GM13976 (cell line): ENCODE measurements around the gene BRINP3.

Experiments used
- DNase-seq: peaks from one replicate; pipeline ENCODE4 v3.0.0; 2012; ENCODE audit warnings: low spot score
- CTCF ChIP-seq: IDR thresholded peaks from 2 replicates; pipeline ENCODE4 v1.5.1; 2012; ENCODE audit warnings: borderline replicate concordance, mild to moderate bottlenecking; ENCODE audit not compliant: insufficient read depth; ENCODE audit errors: extremely low read depth, missing control alignments, control extremely low read depth
- in situ Hi-C: fragments of 300-500 bp; cut with MboI; formaldehyde crosslinking; loops from one replicate; pipeline ENCODE4 v1.12.0; 2022; ENCODE audit warnings: low sequenced_read_pairs, mixed read lengths, inconsistent platforms; ENCODE audit not compliant: unreplicated experiment

The BRINP3 gene

DNA sequence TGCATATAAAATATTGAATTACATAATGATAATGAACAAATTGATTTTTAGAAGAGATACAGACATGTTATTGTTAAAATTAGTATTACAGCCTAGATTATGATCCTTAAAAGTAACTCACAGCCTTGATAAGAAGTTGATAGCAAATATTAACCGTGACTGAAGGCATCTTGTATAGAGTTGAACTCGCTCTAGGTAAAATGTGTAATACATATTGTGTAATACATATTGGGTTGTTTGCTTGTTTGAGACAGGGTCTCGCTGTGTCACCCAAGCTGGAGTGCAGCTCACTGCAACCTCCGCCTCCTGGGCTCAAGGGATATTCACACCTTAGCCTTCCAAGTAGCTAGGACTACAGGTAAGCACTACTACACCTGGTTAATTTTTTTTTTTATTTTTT is 269.9 kb downstream of the BRINP3 start:
- DNase-seq: no peak
- TF ChIP-seq CTCF: no peak
- in situ Hi-C loops: no loop called here

DNA sequence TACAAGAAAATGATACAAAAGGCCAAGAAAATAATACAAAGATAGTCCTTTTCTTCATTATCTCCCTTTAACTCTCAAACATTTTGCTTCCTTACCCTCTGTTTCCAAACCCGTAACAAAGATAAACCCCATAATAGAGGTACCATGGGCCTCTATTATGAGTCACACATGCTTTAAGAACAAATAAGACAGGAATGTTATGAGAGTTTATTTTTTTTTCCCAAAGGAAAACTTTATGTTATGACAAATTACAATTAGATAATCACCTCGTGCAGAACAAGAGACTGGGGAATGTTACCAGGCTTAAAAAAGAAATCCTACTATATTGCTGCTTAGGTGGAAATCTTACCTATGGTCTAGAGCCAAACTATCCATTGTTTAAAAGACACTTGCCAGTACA is 272.0 kb downstream of the BRINP3 start:
- in situ Hi-C loops: no loop called here
- DNase-seq: no peak

DNA sequence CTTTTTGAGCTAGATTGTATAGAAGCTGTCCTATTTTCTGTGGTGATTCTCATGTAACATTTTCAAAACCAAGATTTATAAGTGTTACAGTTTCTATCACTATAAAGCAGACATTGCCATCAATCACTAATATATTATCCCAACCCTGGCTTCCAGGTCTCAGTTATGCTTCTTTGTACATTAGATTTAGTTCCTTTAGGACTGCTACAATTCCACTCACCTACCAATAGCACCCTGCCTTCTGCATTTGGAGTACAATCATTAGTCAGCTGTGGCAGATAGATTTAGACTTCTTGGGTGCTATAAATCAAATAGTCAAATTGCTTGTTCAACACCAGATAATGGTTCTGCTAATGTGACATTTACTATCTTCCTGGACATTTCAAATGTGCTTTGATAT is 281.6 kb downstream of the BRINP3 start:
- DNase-seq: no peak
- in situ Hi-C loops: no loop called here

More for the DNA sequence above, 272.0 kb downstream of the BRINP3 start:
- TF ChIP-seq CTCF: no peak

GRCh38 chr1:190193508-190194115 is 284.1 kb downstream of the BRINP3 start:
- in situ Hi-C loops: no loop called here
- TF ChIP-seq CTCF: no peak
- DNase-seq: no peak

More for the DNA sequence above, 281.6 kb downstream of the BRINP3 start:
- TF ChIP-seq CTCF: no peak

DNA sequence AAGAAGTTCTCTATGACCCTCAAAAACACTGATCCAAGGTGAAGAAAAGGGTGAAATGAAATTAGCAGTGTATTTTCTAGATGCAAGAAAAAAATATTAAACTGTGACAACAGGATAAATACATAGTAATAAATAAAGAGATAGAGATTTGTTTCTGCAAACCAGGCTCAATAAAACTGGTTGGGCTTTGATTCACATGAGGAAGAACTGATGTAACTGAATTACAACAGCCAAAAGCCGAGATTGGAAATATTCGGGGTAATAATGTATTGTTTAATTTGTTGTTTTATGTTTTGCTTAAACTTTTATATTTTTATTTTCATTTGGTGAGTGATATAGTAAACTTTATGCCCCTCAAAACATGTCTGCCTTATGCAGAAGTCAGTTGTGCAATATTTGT is 285.0 kb downstream of the BRINP3 start:
- no peak for TF ChIP-seq CTCF
- DNase-seq: no peak
- in situ Hi-C loops: no loop called here

- TF ChIP-seq CTCF: no peak
- DNase-seq: no peak
- in situ Hi-C loops: no loop called here
Measured at GRCh38 chr1:190183588-190183987, 294.1 kb downstream of the BRINP3 start.
